HepG2 (cell line): ENCODE results near the gene USP40.

ENCODE experiments used
- CTCF ChIP-seq: sonication (generic); formaldehyde crosslinking; IDR thresholded peaks from 2 replicates; pipeline ENCODE4 v1.5.0; 2020; ENCODE audit warnings: mild to moderate bottlenecking, missing genetic modification reagents, moderate library complexity
- EP300 ChIP-seq, 3 experiments: sonication (generic) in 1 of 3; formaldehyde crosslinking in 1 of 3; IDR thresholded peaks; 2 replicates each; pipeline versions ENCODE4 v1.5.1 to v1.6.1; 2011 to 2020; ENCODE audit warnings: low read depth in 2 of 3, low read length in 2 of 3, borderline replicate concordance in 1 of 3, improper control_type of control experiment in 1 of 3, mild to moderate bottlenecking in 1 of 3, missing genetic modification reagents in 1 of 3, moderate library complexity in 1 of 3
- GPN1 ChIP-seq: sonication (generic); formaldehyde crosslinking; IDR thresholded peaks from 2 replicates; pipeline ENCODE4 v1.5.1; 2020; ENCODE audit warnings: missing genetic modification reagents, borderline replicate concordance
- ZNF609 ChIP-seq: sonication (generic); formaldehyde crosslinking; IDR thresholded peaks from 2 replicates; pipeline ENCODE4 v1.4.0; 2020; ENCODE audit warnings: mild to moderate bottlenecking, missing genetic modification reagents, borderline replicate concordance
- TF ChIP-seq, protein P1 (sequence below), 2 experiments: sonication (generic) in 1 of 2; formaldehyde crosslinking in 1 of 2; IDR thresholded peaks; 2 replicates each; pipeline versions ENCODE4 v1.6.1 to v1.9.0; 2014 to 2022; ENCODE audit warnings: antibody characterized with exemption in 1 of 2, borderline replicate concordance in 1 of 2, inconsistent platforms in 1 of 2, low read depth in 1 of 2, missing genetic modification reagents in 1 of 2
- TF ChIP-seq, protein P2 (sequence below): sonication (generic); formaldehyde crosslinking; IDR thresholded peaks from 2 replicates; pipeline ENCODE4 v1.4.0; 2020; ENCODE audit warnings: missing genetic modification reagents

GRCh38 chr2:233530381-233530780, 36.2 kb downstream of the USP40 start:
- TF ChIP-seq GPN1 (CRISPR knock-in tag) (no peak), EP300 (IDR thresholded peaks at IDR 0.05; ENCODE audit: low read depth in 2 of 2, low read length in 2 of 2) (no peak), EP300 (CRISPR knock-in tag; IDR thresholded peaks at IDR 0.05; ENCODE audit: borderline replicate concordance) (no peak), ZNF609 (no peak), CTCF (CRISPR knock-in tag) (no peak)
- TF ChIP-seq, protein P1, sequence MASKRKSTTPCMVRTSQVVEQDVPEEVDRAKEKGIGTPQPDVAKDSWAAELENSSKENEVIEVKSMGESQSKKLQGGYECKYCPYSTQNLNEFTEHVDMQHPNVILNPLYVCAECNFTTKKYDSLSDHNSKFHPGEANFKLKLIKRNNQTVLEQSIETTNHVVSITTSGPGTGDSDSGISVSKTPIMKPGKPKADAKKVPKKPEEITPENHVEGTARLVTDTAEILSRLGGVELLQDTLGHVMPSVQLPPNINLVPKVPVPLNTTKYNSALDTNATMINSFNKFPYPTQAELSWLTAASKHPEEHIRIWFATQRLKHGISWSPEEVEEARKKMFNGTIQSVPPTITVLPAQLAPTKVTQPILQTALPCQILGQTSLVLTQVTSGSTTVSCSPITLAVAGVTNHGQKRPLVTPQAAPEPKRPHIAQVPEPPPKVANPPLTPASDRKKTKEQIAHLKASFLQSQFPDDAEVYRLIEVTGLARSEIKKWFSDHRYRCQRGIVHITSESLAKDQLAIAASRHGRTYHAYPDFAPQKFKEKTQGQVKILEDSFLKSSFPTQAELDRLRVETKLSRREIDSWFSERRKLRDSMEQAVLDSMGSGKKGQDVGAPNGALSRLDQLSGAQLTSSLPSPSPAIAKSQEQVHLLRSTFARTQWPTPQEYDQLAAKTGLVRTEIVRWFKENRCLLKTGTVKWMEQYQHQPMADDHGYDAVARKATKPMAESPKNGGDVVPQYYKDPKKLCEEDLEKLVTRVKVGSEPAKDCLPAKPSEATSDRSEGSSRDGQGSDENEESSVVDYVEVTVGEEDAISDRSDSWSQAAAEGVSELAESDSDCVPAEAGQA (IDR thresholded peaks at IDR 0.05; ENCODE audit: low read depth), result no peak
- TF ChIP-seq, protein P1 (CRISPR knock-in tag; IDR thresholded peaks at IDR 0.05; ENCODE audit: borderline replicate concordance), result no peak
- TF ChIP-seq, protein P2, sequence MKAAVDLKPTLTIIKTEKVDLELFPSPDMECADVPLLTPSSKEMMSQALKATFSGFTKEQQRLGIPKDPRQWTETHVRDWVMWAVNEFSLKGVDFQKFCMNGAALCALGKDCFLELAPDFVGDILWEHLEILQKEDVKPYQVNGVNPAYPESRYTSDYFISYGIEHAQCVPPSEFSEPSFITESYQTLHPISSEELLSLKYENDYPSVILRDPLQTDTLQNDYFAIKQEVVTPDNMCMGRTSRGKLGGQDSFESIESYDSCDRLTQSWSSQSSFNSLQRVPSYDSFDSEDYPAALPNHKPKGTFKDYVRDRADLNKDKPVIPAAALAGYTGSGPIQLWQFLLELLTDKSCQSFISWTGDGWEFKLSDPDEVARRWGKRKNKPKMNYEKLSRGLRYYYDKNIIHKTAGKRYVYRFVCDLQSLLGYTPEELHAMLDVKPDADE (CRISPR knock-in tag), result no peak
